ENCODE results near the gene YJEFN3.

Gene YJEFN3

GRCh38 chr19:19558055-19558454, 29.3 kb downstream of the YJEFN3 start:
- DNase-seq, result no peak

GRCh38 chr19:19558636-19559035, 29.9 kb downstream of the YJEFN3 start:
- DNase-seq, result no peak

GRCh38 chr19:19559931-19560330, 31.2 kb downstream of the YJEFN3 start:
- no peak for DNase-seq

GRCh38 chr19:19561946-19562664, 33.4 kb downstream of the YJEFN3 start:
- DNase-seq, result no peak

- DNase-seq, result no peak
Observed at GRCh38 chr19:19562665-19563347, 34.1 kb downstream of the YJEFN3 start.

GRCh38 chr19:19563348-19563848, 34.7 kb downstream of the YJEFN3 start:
- no peak for DNase-seq

- DNase-seq, result no peak
Observed at GRCh38 chr19:19566306-19566705, 37.6 kb downstream of the YJEFN3 start.

GRCh38 chr19:19567391-19567790, 38.7 kb downstream of the YJEFN3 start:
- no peak for DNase-seq

- DNase-seq, result no peak
Observed at GRCh38 chr19:19568802-19569756, 40.4 kb downstream of the YJEFN3 start.

GRCh38 chr19:19570571-19570970, 41.9 kb downstream of the YJEFN3 start:
- no peak for DNase-seq

GRCh38 chr19:19571071-19571786, 42.5 kb downstream of the YJEFN3 start:
- no peak for DNase-seq

- no peak for DNase-seq
Observed at GRCh38 chr19:19575411-19575810, 46.7 kb downstream of the YJEFN3 start.

GRCh38 chr19:19578252-19578651, 49.5 kb downstream of the YJEFN3 start:
- DNase-seq, result no peak

GRCh38 chr19:19579533-19580361, 51.0 kb downstream of the YJEFN3 start:
- peak; percentile 1 for DNase-seq

GRCh38 chr19:19580418-19580817, 51.7 kb downstream of the YJEFN3 start:
- DNase-seq, result no peak

GRCh38 chr19:19581391-19581790, 52.7 kb downstream of the YJEFN3 start:
- DNase-seq, result no peak

- no peak for DNase-seq
Observed at GRCh38 chr19:19582471-19582870, 53.8 kb downstream of the YJEFN3 start.

GRCh38 chr19:19584356-19584755, 55.6 kb downstream of the YJEFN3 start:
- no peak for DNase-seq
